Esophagus muscularis mucosa (tissue), 4 donors: ENCODE data around the gene DSCAML1.

Source experiments
- CTCF ChIP-seq, 3 experiments: fragments of 200-600 bp in 2 of 3; fragments of 450-650 bp in 1 of 3; sonication (generic) in 2 of 3; IDR thresholded peaks; one replicate each; pipeline ENCODE4 v1.5.1; 2017 to 2019; ENCODE audit warnings: antibody characterized with exemption in 3 of 3, mild to moderate bottlenecking in 2 of 3, moderate library complexity in 1 of 3
- EP300 ChIP-seq: sonication (generic); formaldehyde crosslinking; IDR thresholded peaks from one replicate; pipeline ENCODE4 v1.6.1; 2017; ENCODE audit warnings: antibody characterized with exemption
- POLR2A ChIP-seq: fragments of 450-650 bp; IDR thresholded peaks from one replicate; pipeline ENCODE4 v1.6.1; 2017; ENCODE audit warnings: antibody characterized with exemption, moderate library complexity, mild to moderate bottlenecking, low read depth
- POLR2AphosphoS5 ChIP-seq, 2 donors: sonication (generic); formaldehyde crosslinking; IDR thresholded peaks; one replicate each; pipeline ENCODE4 v1.6.1; 2017; ENCODE audit warnings: antibody characterized with exemption in 2 of 2

- TF ChIP-seq CTCF (IDR thresholded peaks at IDR 0.05), result no peak
- no peak for TF ChIP-seq POLR2A
- no peak for TF ChIP-seq POLR2AphosphoS5 (IDR thresholded peaks at IDR 0.05)
- no peak for TF ChIP-seq EP300
These were observed 176.9 kb downstream of the DSCAML1 start for GRCh38 chr11:117620086-117620485.
